ENCODE measurements around the gene GHRL.

- peak; percentile 26 for TF ChIP-seq CTCF (IDR thresholded peaks at IDR 0.05)
- TF ChIP-seq EZH2phosphoT487 (IDR thresholded peaks at IDR 0.05) = no peak
Observed at GRCh38 chr3:10280177-10280529, 12.6 kb downstream of the GHRL start.
